Measurements from ENCODE around the gene ZNF121.

DNA sequence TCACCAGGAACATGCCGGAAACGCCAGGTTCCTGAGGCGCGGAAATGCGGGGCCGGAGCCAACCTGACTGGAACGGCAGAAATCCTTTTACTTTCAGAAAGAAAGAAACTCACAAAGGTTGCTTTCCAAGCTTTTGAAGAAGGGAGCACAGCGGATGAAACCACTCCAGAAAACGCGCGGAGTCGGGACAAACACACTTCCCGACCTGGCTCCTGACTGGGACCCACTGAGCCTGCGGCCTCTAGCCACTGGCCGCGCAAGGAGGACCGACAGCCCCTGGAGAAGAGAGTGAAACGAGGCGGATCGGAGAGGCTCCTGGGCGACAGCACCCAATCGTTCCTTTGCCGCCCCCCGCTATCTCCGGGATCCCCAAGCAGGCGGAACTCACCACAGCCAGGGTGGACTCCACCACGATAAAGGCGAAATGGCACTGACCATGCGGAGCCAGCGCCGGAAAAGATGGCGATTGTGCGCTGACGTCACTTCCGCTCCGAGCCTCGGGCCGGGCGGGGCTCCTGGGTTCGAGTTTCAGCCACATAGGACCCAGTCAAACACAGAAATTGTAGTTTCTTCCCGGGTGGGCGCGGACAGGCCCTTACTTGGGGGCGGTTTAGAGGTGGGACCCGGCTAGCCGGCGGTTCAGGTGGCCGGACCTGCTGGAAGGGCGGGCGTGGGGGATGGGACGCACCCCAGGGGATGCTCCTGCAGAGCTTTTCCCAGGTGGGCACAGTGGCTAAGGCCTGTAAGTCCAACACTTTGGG, at the start of gene ZNF121:
- TF ChIP-seq POLR2A (IDR thresholded peaks at IDR 0.05), result no peak
- TF ChIP-seq, protein P1, sequence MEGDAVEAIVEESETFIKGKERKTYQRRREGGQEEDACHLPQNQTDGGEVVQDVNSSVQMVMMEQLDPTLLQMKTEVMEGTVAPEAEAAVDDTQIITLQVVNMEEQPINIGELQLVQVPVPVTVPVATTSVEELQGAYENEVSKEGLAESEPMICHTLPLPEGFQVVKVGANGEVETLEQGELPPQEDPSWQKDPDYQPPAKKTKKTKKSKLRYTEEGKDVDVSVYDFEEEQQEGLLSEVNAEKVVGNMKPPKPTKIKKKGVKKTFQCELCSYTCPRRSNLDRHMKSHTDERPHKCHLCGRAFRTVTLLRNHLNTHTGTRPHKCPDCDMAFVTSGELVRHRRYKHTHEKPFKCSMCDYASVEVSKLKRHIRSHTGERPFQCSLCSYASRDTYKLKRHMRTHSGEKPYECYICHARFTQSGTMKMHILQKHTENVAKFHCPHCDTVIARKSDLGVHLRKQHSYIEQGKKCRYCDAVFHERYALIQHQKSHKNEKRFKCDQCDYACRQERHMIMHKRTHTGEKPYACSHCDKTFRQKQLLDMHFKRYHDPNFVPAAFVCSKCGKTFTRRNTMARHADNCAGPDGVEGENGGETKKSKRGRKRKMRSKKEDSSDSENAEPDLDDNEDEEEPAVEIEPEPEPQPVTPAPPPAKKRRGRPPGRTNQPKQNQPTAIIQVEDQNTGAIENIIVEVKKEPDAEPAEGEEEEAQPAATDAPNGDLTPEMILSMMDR (IDR thresholded peaks at IDR 0.05), result no peak
